ACC112 (cell line): Measurements from ENCODE around the gene ROPN1B.
"Not testable (repeated sequence)": the region's sequence is repeated elsewhere in the genome, so short reads cannot be mapped to it uniquely, and the experiment has no call there.

Experiments used
- H2AFZ ChIP-seq: fragments of 200-600 bp; sonication (generic); one replicate; pipeline ENCODE4 v1.6.0; 2017; ENCODE audit warnings: antibody characterized with exemption, low read length; ENCODE audit not compliant: unreplicated experiment
- H3K27ac ChIP-seq: fragments of 200-600 bp; sonication (generic); 2 replicates; pipeline ENCODE4 v1.5.1; 2014; ENCODE audit warnings: low read depth, mild to moderate bottlenecking, antibody characterized with exemption, low read length, moderate library complexity
- H3K27me3 ChIP-seq: fragments of 200-600 bp; sonication (generic); 2 replicates; pipeline ENCODE4 v1.6.1; 2014; ENCODE audit warnings: mild to moderate bottlenecking, antibody characterized with exemption, low read length, moderate library complexity, mixed read lengths; ENCODE audit not compliant: insufficient read depth
- H3K36me3 ChIP-seq: fragments of 200-600 bp; sonication (generic); 2 replicates; pipeline ENCODE4 v1.6.1; 2016; ENCODE audit warnings: mild to moderate bottlenecking, antibody characterized with exemption, low read length, moderate library complexity, mixed read lengths; ENCODE audit not compliant: insufficient read depth
- H3K4me1 ChIP-seq: fragments of 200-600 bp; sonication (generic); one replicate; pipeline ENCODE4 v1.6.1; 2016; ENCODE audit warnings: low read length, mixed read lengths; ENCODE audit not compliant: insufficient read depth, unreplicated experiment, control insufficient read depth
- H3K4me3 ChIP-seq: fragments of 200-600 bp; sonication (generic); 2 replicates; pipeline ENCODE4 v1.5.1; 2014; ENCODE audit warnings: mild to moderate bottlenecking, low read depth, low read length
- H3K79me2 ChIP-seq: fragments of 200-600 bp; sonication (generic); one replicate; pipeline ENCODE4 v1.6.0; 2016; ENCODE audit warnings: low read length; ENCODE audit not compliant: control insufficient read depth, unreplicated experiment, insufficient read depth

The ROPN1B gene

DNA sequence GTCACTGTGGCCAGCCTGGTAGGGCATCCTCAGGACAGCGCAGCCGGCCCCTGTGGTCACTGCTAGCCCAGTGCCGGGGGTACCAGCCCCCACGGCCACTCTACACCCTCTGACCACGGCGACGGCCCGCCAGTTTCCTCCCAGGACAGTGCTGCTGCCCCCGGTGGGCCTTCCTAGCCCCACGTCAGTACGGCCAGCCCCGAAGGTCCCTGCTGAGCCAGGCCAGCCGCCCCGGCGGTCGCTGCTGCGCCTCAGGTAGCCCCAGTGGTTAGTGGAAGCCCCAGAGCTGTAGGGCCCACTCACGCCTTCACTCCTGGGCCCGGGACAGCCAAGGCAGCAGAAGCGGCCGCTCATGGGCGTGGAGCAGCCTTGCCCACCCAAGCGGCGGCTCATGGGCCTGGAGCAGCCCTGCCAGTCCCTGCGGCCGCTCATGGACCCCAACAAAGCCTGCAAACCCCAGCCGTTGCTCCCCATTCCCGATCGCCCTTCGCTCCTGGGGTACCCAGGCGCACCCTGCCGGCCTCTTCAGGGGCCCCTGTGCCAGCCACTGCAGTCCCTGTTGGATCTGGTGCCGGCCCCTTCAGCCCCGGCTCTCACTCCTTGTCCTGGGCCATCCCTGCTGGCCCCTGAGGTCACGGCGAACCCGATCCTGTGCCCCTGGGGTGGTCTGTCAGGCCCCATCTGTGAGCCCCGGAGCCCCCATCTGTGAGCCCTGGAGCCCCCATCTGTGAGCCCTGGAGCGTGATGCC, 9.5 kb upstream of the ROPN1B start:
- H3K27me3 ChIP-seq, result peaks cover 38% of the 10 kb centered on the region
- no peak overlapping the region for H2AFZ ChIP-seq
- no peak overlapping the region for H3K27ac ChIP-seq
- H3K4me1 ChIP-seq, result no peaks in the 10 kb centered on the region
- H3K36me3 ChIP-seq, result no peaks in the 10 kb centered on the region
- H3K79me2 ChIP-seq, result no peaks in the 10 kb centered on the region
- H3K4me3 ChIP-seq, result no peak overlapping the region

GRCh38 chr3:125960066-125960424, 8.9 kb upstream of the ROPN1B start:
- no peaks in the 10 kb centered on the region for H3K4me1 ChIP-seq
- no peaks in the 10 kb centered on the region for H3K79me2 ChIP-seq
- peaks cover 44% of the 10 kb centered on the region for H3K27me3 ChIP-seq
- no peaks in the 10 kb centered on the region for H3K36me3 ChIP-seq
- no peak overlapping the region for H3K27ac ChIP-seq
- no peak overlapping the region for H2AFZ ChIP-seq
- H3K4me3 ChIP-seq, result no peak overlapping the region

DNA sequence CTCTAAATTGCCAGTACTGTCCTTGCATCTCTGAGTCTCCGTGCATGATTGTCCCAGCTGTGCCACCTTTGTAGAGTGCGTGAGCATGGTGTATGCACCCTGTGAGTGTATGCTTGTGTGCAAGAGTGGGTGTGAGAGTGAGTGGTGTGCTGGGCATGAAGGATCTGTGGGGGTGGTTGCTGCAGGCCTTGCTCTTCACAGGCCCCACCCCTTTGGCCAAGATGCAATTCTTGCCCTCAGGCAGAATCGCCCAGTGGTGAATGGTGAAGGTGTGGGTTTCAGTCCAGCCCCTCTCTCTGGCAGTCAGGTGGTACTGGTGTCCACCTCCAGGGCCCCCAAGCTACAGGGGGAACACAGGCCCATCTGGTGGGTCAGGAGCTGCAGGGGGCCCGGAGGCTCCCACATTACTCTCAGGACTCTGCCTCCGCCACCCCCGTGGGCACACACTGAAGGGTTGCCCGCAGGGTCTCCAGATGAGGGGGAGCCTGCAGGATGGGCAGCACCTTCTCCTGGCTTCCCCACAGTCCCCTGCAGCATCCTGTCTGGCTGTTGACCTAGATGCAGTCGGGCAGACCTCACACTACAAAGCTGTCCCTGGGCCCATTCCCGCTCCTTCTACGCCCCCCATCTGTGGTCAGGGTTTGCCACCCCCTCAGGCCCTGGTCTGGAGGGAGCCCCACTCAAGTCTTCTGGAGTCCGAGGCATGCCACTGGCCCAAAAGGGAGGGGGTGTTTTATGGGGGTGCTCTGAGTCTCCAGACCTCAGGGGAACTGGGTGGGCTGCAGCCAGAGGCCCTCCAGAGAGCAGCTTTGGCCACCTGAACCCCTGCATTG, 8.3 kb upstream of the ROPN1B start:
- Histone ChIP-seq H3K79me2 (no peaks in the 10 kb centered on the region), H2AFZ (no peak overlapping the region), H3K27ac (no peak overlapping the region), H3K36me3 (no peaks in the 10 kb centered on the region), H3K4me1 (no peaks in the 10 kb centered on the region), H3K27me3 (peaks cover 48% of the 10 kb centered on the region), H3K4me3 (no peak overlapping the region)

DNA sequence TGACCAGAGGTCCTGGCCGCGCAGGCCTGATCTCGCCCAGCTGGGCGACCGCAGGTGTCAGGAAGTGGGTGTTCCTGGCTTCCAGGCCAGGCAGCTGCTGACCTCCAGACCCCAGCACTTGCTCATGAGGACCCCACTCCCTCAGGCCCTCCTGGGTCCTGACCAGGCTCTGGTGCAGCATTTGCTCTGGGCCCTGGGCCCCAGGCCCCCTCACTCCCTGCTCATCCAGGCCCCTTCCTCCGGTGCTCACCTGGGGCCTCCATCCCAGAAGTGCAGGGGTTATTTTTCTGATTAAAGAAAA, 7.7 kb upstream of the ROPN1B start:
- no peak overlapping the region for H2AFZ ChIP-seq
- H3K27ac ChIP-seq, result no peak overlapping the region
- no peaks in the 10 kb centered on the region for H3K36me3 ChIP-seq
- H3K4me3 ChIP-seq, result no peak overlapping the region
- no peaks in the 10 kb centered on the region for H3K4me1 ChIP-seq
- H3K27me3 ChIP-seq, result peaks cover 54% of the 10 kb centered on the region
- H3K79me2 ChIP-seq, result no peaks in the 10 kb centered on the region

- H3K36me3 ChIP-seq, H2AFZ ChIP-seq, H3K27ac ChIP-seq, H3K4me3 ChIP-seq, H3K79me2 ChIP-seq, H3K4me1 ChIP-seq: not testable (repeated sequence)
- peaks cover 62% of the 10 kb centered on the region for H3K27me3 ChIP-seq
Measured at GRCh38 chr3:125963834-125964233, 5.1 kb upstream of the ROPN1B start.

GRCh38 chr3:125965505-125965904, 3.5 kb upstream of the ROPN1B start:
- H3K79me2 ChIP-seq, result no peaks in the 10 kb centered on the region
- no peaks in the 10 kb centered on the region for H3K36me3 ChIP-seq
- H3K27me3 ChIP-seq, result peaks cover 64% of the 10 kb centered on the region
- H2AFZ ChIP-seq, result no peak overlapping the region
- no peaks in the 10 kb centered on the region for H3K4me1 ChIP-seq
- H3K27ac ChIP-seq, result no peak overlapping the region
- no peak overlapping the region for H3K4me3 ChIP-seq

GRCh38 chr3:125967156-125967555, 1.8 kb upstream of the ROPN1B start:
- Histone ChIP-seq H3K27me3 (peaks cover 74% of the 10 kb centered on the region), H3K4me3 (no peak overlapping the region), H3K4me1 (no peaks in the 10 kb centered on the region), H3K79me2 (no peaks in the 10 kb centered on the region), H2AFZ (no peak overlapping the region), H3K27ac (no peak overlapping the region), H3K36me3 (no peaks in the 10 kb centered on the region)

DNA sequence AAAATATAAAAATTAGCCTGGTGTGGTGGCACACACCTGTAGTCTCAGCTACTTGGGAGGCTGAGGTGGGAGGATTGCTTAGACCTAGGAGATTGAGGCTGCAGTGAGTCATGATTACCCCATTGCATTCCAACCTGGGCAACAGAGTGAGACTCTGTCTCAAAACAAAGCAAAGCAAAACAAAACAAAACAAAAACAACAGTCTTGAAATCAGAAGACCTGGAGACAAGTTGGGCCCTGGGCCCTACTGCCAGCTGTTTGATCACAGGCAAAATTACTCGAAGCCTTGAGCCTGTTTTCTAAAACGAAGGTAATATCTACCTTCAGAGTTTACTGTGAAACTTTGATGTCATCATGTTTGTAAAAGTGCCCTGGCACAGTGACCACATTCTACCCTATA, 857 bp upstream of the ROPN1B start:
- H2AFZ ChIP-seq, H3K27ac ChIP-seq, H3K4me1 ChIP-seq, H3K79me2 ChIP-seq, H3K36me3 ChIP-seq, H3K4me3 ChIP-seq: not testable (repeated sequence)
- H3K27me3 ChIP-seq, result peaks cover 70% of the 10 kb centered on the region

DNA sequence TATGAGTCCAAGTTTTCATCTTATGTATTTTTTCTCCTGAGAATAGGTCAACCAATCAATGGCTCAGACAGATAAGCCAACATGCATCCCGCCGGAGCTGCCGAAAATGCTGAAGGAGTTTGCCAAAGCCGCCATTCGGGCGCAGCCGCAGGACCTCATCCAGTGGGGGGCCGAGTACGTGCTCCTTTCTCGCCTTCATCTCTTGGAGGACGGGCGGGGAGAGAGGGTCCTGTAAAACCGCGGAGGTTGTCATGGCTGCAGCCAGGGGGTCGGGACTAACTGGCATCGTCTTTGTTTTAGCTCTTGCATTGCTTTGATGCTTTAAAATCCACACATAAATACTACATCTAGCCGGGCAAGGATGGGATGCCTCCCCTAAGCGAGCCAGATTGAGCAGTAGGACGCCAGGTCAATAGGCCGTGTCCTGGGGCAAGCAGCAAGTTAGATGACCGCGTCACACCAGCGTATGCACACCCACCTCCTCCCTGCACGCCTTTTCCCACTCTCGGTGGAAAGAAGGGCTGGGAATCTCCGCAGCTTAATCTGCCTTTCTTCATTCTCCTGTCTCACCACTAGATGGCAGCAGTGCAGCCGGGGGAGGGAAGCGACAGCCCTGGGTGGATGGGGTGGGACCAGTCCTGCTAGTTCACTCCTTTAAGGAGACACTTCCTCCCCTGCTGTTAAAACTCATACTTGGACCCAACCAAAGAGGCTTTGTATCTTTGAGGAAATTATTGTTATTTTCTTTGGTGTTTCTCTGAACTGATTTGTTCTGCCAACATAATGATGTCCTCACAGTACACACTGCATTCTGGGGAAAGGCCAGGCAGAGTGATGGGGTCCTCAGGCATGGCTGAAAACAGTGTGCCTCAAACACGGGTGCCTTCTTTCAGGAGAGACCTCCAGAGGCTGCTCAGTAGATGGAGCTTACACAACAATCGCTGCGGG, 3.3 kb downstream of the ROPN1B start:
- H3K36me3 ChIP-seq, result not testable (repeated sequence)
- H3K4me3 ChIP-seq, result peak overlapping the region; percentile 54
- peak overlapping the region; percentile 22 for H2AFZ ChIP-seq

GRCh38 chr3:125975245-125976002, 6.4 kb downstream of the ROPN1B start:
- not testable (repeated sequence) for H3K36me3 ChIP-seq, H3K4me3 ChIP-seq, H3K79me2 ChIP-seq, H2AFZ ChIP-seq, H3K27ac ChIP-seq
- peaks cover 24% of the 10 kb centered on the region for H3K4me1 ChIP-seq
- H3K27me3 ChIP-seq, result peaks cover 17% of the 10 kb centered on the region

More for the DNA sequence above, 3.3 kb downstream of the ROPN1B start:
- H3K79me2 ChIP-seq, H3K27ac ChIP-seq: not testable (repeated sequence)
- Histone ChIP-seq H3K4me1 (peaks cover 13% of the 10 kb centered on the region), H3K27me3 (peaks cover 32% of the 10 kb centered on the region)
